Measurements from ENCODE around the gene SPINT1. TPM values are rescaled to one million over a fixed set of nuclear protein-coding genes. Genes with fewer than 3 reads are reported as not detected.
A peak's percentile ranks its signal among the peaks of the same experiment; 100 is the strongest.

The SPINT1 gene
- total and polyA plus RNA-seq, 2 of the 13 experiments (the other 11 are each of a cell fraction or from before 2014, with no cell fraction given): 0.49 to 2.5 TPM

GRCh38 chr15:40906991-40907802 lies 63.3 kb downstream of the SPINT1 start (continued):
- TF ChIP-seq ZUFSP (CRISPR knock-in tag; IDR thresholded peaks at IDR 0.05; ENCODE audit: borderline replicate concordance) (no peak), ZFP91 (CRISPR knock-in tag; IDR thresholded peaks at IDR 0.05; ENCODE audit: borderline replicate concordance) (peak; percentile 42; the same call in 1 of the 2 replicates), ZNF776 (CRISPR knock-in tag; IDR thresholded peaks at IDR 0.05) (0 out of 2 replicates have a peak, but pooled peaks have one; percentile 39), TFAP4 (IDR thresholded peaks at IDR 0.05; ENCODE audit: borderline replicate concordance, low read depth) (no peak), ATF7 (IDR thresholded peaks at IDR 0.05) (no peak), ATF7 (CRISPR knock-in tag; IDR thresholded peaks at IDR 0.05) (no peak), SYNCRIP (IDR thresholded peaks at IDR 0.05; ENCODE audit: insufficient read depth, low read depth, low read length) (no peak), HNF4G (IDR thresholded peaks at IDR 0.05; ENCODE audit: borderline replicate concordance, low read depth, low read length) (no peak), HNF4G (CRISPR knock-in tag; IDR thresholded peaks at IDR 0.05; ENCODE audit: borderline replicate concordance, low read depth) (no peak), ZNF703 (CRISPR knock-in tag; IDR thresholded peaks at IDR 0.05; ENCODE audit: borderline replicate concordance) (no peak), HIC2 (CRISPR knock-in tag; IDR thresholded peaks at IDR 0.05; ENCODE audit: low read depth) (peak; percentile 99), CENPT (CRISPR knock-in tag; IDR thresholded peaks at IDR 0.05; ENCODE audit: low read depth) (no peak), PHF5A (CRISPR knock-in tag; IDR thresholded peaks at IDR 0.05; ENCODE audit: low read depth, unreplicated experiment) (no peak), ZNF546 (CRISPR knock-in tag; conservative IDR thresholded peaks at IDR 0.05) (no peak), ETS1 (CRISPR knock-in tag; IDR thresholded peaks at IDR 0.05) (no peak), SMAD9 (CRISPR knock-in tag; IDR thresholded peaks at IDR 0.05) (no peak), ATF3 (CRISPR knock-in tag; IDR thresholded peaks at IDR 0.05) (no peak), SMARCC2 (IDR thresholded peaks at IDR 0.05) (no peak), PHF21A (CRISPR knock-in tag; IDR thresholded peaks at IDR 0.05) (no peak), GABPA (IDR thresholded peaks at IDR 0.05; ENCODE audit: low read depth, low read length) (peak; percentile 42; the same call in 1 of the 2 replicates), GABPA (CRISPR knock-in tag; IDR thresholded peaks at IDR 0.05; ENCODE audit: low read depth) (peak; percentile 75), LCORL (IDR thresholded peaks at IDR 0.05) (no peak), LCORL (CRISPR knock-in tag; IDR thresholded peaks at IDR 0.05) (no peak)
